ENCODE results near the gene ATP8A2.

ATP8A2 gene

DNA sequence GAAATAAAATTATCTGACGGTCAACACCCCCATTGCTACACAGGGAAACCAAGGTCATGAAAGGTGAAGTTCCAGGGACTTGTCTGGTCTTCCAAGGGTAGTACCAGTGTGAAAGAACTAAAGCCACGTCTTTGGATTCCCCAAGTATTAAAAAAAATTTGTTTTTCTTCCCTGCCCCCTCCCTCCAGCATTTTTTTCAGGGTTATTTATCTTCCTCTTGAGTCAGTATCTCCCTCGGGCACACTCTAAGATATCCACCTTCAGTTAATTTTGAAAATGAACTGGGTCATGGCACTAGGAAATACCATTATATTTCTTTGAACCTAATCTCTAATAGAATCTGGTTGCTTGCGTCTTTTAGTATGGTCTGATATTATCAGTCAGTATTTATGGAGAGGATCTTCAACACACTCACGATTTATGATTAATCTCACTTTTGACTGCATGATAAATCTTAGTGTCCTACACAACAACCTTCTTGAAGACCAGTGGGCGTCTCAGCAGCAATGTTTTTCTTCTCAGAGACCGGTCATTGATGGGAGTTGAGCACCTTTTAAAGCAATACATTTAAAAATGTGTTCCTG, 9.1 kb downstream of the ATP8A2 start:
- DNase-seq, result no peak

DNA sequence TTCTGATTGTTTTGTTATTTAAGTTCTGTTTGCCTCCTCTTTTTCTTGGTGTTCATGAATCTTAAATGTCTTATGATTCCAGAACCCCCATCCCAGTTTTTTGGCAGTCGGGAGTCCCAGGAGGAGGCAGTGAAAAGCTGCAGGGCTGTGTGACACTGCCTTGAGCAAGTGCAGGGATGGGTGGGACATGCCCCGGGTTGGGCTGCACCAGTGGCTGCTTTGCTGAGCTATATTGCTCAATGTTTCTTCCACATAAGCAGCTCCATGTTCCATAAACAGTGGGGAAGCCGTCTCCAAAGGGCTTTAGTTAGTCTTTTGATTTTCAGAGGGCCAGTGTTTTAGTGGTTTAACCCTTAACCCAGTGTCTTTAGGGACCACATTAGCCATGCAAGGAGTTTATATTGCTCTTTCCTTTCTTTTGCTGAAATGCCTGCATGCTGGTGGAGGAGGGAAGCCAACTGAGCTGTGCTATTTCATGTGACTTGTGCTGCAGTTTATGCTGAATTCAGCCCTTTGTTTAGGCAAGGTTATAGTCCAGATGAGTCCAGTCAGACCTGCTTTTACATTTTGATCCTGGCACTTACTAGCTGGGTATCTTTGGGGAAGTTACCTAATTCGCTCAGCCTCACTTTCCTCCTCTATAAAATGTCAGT, 13.1 kb downstream of the ATP8A2 start:
- DNase-seq, result no peak

DNA sequence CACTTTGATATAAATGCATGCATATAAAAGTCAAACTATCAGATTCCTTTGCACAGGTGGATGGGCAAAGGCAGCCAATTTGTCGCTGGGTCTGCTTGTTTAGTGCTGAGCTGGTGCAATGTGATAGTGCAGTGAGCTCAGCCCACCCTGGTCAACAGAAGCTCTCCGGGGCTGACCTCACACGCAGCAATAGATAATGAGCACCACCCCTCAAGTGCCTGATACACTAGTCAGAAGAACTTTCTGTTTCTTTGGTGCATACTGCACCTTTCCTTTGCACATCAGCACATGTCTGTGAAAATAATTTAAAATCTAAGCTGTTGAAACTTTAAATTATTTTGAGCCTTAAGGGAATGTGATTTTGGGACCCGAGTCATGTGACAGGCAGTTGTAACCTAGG, 20.2 kb downstream of the ATP8A2 start:
- no peak for DNase-seq

DNA sequence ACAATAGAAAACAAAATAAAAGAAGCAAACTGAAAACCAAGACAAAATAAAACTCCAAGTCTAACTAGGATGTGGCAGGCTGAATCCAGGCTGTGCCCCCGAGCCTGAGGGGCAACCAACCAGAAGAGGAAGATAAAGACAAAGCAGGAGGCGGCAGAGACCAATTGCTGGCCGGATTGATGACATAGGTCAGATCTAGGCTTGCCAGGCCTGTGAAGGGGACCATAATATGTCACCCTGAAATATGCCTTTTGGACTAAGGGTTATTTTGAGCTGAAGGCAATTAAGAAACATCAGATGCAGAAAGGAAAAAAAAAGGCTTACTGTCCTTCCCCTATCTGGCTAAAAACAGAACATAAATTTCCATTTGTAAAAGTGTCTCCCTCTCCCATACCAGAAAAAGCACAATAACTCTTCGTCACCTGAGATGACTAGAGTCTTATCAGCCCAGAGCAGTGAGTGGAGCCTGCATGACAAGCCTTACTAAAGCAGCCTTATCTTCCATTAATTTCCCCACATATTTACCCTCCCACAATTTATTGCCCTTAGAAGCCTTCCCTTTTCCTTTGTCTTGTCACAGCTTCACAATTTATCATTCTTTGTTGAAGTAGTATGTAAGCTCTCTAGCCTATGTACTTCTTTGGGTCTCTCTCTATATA, 22.8 kb downstream of the ATP8A2 start:
- no peak for DNase-seq

DNA sequence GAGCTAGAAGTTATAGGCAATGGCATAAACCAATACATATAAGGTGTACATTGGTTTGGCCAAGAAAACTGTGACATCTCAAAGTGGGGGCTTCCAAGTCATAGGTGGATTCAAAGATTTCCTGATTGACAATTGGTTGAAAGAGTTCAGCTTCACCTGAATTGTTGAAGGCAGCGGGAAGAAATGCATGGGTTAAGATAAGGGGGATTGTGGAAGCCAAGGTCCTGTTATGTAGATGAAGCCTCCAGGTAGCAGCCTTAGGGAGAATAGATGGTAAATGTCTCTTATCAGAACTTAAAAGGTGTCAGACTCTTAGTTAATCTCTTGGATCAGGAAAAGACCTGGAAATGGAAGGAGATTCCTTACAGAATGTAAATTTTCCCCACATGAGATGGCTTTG, 26.0 kb downstream of the ATP8A2 start:
- no peak for DNase-seq

DNA sequence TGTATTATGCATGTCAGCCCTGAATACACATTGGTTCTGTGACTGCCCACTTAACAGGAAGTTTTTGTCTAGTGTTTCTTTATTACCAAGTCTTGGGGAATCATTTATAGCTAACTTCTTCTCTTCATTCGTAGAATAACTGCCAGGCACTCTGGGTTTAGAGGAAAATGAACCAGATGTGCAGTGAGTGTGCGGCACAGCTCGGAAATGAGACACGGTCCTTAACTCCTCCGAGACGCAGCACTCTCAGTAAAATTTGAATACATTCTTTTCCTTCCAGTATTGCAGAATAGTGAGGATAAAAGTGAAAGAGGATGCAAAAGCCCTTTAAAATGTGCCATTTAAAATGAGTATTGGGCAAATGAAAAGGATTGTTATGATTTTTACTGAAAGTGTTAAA, 29.2 kb downstream of the ATP8A2 start:
- no peak for DNase-seq

DNA sequence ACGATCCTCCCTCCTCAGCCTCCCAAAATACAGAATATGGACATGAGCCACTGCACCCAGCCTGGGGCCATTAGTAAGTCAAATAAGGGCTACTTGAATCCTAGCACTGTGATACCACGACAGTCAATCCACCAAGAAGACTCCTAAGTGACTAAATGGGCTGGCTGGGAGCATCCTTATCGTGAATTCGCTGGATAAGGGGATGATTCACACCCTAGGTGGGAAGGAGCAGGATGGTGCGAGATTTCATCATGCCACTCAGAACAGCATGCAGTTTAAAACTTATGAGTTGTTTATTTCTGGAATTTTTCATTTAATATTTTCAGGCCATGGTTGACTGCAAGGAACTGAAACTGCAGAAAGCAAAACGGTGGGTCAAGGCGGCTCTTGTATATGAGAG, 30.2 kb downstream of the ATP8A2 start:
- DNase-seq, result no peak

DNA sequence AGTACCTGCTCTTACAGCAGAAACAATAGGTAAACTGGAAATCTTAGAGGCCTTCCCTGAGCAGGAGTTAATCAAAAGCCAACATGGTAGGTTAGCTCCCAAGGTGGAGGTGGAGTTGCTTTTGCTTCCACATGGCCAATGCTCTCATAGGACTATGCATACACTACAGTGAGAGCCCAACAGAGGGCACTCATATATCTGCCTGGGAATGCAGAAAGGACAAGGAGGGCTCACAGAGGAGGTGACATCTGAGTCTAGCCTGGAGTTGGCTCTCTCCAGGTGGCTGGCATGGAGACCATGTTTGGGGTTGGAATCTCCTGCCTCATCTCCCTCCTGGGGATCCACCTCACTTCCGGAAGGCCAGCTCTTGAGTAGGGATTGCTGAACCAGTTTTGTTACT, 34.6 kb downstream of the ATP8A2 start:
- DNase-seq, result no peak

DNA sequence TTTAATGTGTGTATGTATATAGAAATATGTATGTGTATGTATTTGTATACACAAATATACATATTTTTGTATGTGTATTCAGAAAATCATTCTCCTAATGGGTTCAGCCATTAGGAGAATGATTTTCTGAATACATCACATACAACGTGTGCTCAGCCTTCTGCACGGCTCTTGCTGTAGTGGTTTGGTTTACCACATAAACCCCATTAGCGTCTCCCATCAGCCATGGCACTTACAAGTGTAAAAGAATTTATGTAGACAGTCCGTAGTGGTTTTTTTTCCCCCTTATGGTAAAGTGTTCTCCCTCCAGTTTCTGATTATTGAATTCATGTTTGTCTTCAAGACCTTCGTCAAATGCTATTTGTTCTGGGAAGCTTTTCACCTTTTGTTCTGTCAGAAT, 38.2 kb downstream of the ATP8A2 start:
- DNase-seq, result no peak

DNA sequence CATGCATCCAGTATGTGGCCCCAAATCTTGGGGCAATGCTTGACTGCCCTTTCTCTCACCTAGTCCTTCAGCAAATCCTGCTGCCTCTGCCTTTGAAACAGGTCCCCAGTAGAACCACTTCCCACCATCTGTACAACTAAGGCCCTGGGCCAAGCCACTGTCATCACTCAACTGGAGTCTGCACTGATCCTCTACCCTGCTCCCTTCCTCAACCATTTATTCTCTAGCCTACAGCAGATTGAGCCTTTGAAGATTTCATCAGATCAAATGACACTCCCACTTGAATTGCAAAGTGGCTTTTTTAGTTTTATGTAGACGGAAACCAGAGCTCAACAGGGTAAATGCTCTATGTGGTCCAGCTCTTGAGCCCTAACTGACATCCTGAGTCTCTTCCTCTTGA, 43.5 kb downstream of the ATP8A2 start:
- DNase-seq, result no peak

DNA sequence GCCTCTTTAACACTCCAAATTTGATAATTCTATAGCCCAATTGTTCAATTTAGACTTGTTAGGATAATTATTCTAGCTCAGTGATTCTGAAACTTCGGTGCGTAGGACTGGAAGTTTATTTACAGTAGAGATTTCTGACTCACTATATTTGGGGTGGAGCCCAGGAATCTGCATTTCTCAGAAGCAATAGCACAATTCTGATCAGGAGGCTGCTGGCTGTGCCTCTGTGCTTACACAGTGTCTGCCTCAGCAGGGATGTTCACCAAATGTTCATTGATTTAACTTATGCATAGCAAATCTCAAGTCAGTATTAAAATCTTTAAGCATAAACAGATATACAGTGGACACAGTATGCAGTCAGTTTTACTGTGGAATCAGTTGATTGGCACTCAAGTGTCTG, 45.8 kb downstream of the ATP8A2 start:
- DNase-seq, result no peak

DNA sequence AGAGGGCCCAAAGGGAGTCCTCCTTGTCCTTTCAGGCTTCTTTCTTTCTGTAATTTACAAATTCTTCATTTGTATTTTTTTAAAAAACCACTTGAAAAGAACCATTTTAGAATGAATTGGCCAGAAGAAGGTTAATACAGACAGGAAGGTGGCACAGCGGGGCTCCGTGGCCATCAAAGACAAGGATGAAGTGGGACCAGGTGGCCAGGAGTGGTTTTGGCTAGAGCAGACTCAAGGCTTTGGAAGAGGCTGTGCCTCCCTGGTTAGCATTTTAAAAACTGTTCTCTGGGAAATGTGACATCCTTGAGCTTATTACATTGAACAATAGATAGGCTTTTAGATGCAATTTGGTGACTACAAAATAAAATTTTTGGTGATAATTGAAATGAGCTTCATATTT, 48.4 kb downstream of the ATP8A2 start:
- DNase-seq, result no peak

DNA sequence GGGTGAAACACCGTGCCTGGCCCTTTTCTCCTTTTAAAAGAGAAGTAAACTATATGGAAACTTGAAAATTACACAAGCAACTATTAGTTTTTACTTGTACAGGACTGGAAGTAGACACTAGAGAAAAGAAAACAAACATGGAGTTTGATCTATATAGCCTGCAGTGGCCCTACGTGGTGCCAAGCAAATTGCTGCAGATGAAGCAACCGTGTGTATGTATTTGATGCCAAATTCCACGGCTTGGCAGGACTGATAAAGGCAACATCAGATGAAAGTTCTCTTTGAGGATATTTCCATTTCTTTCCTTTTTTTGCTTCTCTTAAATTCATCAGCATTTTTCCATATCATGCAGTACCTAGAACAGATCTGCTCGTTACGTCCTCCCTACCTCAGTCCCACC, 49.8 kb downstream of the ATP8A2 start:
- DNase-seq, result no peak

DNA sequence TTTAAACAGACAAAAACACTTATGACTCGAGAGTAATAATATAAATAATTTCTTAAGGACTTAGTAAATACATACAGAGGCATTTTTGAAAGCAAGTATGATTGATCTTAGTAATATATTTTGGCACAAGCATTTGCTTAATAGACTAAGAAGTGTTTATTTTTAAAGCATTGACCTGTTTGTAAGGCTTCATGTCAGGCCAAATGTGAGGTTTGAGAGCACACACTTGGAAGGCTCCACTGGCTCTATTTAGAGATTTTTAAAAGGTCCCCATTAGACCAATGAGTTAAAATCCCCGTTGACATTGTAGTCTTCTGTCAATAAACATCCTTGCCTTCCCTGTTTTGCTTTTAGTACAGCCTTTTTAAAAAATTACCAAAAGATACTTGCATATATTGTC, 50.4 kb downstream of the ATP8A2 start:
- DNase-seq, result no peak

DNA sequence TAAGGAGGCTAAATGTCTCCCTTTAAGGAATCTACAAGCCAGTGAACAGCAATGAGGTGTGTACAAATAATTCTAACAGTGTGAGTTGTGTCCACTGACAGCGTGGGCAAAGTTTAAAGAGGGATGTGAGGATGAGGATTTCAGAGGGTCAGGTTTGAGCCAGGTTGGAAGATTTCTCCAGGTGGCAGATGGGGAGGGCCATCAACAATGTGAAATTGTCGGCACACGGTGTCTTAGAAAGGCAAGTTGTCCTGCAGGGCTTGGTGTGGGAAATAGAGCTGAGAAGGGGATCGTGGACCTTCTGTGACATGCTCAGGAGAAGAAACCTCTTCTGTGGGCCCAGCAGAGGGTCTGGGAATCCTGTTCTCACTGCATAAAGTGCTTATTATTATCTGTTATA, 52.1 kb downstream of the ATP8A2 start:
- no peak for DNase-seq

DNA sequence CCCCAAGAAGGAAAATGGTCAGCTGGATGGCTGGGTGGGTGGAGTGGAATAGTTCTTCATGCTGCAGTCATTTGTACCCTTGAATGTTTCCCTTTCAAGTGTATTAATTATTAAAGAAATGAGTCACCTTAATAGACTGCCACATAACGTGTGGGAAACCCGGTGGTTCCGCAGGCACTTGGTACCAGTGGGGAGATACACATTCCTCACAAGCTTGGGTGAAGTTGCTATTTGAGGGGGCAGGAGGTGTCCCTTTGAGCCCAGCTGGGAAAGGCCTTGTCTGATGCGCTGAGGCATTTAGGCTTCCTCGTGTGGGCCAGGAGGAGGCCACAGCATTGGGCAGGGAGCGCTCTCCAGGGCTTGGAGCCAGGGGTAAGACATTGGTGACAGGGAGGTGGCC, 57.7 kb downstream of the ATP8A2 start:
- no peak for DNase-seq

DNA sequence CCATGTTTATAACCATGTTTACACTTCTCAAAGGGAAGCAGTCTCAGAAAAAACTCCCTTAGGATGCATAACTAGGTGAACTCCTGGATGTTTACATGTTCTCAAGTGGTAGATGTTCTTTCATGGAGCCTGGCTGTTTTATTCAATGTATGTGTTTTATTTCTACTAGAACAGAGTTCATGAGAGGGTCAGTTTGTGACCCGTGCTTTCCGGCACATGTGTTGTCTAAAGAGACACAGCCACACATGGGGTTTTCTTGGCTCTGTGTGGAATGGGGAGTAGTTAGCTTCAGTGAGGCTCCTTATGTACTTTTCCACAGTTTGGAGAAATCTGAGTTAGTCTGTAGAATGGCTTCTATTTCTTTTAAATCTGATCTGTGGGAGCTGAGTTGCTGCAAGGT, 60.9 kb downstream of the ATP8A2 start:
- DNase-seq, result no peak

DNA sequence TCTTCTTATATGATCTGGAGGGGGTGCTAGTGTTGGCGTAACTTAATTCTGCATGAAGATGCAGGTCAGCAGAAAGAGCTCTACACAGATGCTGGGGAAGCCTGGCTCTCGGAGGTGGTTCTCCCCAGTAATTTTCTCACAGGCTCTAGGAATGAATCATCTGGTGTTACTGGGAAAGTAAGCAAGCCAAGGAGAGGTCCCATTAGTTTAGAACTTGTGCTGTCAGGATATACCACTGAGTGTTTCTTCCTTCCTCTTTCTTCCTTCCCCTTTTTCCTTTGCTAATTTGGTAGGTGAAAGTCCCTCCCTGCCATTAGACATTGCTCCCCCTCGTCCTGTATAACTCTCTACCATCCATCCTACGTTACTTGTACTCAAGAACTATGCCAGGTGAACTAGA, 68.3 kb downstream of the ATP8A2 start:
- DNase-seq, result no peak

DNA sequence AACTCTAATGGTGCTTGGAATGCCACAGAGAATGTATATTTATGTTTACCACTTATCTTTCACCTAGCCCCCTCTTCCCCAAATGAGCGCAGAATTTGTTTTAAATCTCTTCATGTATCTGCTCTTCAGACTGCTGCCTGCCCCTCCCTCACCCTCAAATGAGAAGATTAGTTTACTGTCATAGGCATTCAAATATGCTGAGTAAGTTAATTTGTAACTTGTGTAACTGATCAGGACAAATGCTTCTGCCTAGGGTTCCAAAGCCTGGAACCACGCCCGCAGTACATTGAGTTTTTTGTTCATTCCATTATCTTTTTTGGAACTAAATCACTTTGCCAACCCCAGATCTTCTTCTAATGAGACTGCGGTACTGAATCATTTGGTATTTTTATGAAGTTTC, 74.5 kb downstream of the ATP8A2 start:
- no peak for DNase-seq

DNA sequence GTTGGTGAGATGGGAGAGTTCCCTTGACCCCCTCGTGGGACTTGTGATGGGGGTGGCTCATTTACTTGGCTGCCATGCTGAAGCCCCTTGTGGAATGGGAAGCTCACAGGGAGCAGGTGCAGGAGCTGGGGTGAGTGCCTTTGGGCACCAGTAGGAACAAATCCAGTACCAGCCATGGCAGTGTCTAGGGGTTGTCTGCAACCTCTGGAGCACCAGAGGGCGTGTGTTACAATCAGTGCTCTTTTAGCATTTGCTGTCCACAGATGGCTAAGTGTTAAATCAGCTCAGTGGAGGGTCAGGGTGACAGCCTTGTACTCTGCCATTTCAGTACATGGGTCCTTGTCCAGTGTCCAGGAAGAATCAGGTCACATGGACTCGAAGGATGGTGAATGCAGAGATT, 75.6 kb downstream of the ATP8A2 start:
- DNase-seq, result no peak

DNA sequence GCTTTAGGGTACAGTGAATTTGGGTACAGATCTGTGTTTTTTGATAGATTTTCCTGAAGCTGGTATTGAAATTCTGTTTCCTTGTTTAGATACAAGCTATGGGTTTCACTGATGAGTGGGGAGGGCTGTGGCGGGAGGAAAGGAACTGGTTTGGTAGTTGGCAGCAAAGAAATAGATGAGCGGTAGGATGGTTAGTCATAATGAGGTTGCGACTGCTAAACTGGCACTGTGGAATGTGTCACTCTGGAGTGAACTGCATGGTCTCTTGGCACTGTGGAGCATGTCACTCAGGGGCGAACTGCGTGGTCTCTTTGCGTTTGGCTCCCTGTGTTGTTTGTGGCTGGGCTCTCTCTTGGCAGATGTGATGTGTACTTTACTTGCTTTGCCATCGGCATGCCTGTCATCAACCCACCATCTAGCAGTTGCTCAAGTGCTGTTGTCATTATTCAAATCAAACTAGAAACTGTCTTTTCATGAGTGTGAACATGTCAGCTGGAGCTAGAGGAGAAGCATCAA, 82.1 kb downstream of the ATP8A2 start:
- DNase-seq, result peak in 6 of 58 donors; percentile 5 to 16 (median 10)

DNA sequence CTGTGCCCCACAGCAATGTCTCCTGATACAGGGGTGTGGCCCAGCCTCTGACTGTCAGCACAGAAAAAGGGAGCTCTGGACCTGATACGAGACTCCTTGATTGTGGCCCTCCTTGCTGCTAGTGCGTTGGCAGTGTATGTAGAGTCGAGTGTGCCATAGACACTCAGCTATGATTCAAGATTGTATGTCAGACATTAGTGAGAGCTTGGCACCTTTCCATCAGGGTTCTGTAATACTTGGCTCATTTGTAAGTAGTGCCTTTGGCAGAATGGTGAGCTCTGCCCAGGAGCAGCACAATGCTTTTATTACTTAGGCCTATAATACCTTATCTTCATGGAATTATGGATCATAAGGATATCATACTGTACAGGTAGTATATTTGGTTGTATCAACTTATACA, 83.4 kb downstream of the ATP8A2 start:
- DNase-seq, result peak in 1 of 58 donors; percentile 13

DNA sequence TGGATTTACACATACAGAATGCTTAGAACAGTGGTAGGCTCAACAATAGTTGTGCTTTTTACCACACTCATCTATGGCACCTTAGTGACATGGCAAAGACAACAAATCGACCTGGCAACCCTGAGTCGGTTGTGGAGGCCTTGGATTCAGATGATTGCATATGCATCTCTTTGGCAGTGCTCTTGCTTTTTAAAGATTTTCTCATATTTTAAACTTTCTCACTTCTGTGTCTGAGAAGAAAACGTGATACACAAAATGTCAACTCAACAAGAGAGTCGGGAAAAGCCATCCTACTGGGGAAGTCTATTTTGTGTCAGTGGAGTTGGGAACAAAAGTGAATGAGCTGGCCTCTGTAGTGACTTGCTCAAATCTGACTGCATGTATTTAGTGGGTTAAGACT, 85.8 kb downstream of the ATP8A2 start:
- DNase-seq, result no peak

Measured in anterior cingulate cortex (tissue), 58 donors.